SU-DHL-6 (cell line): ENCODE data around the gene BMP6.

ENCODE experiments used
- CTCF ChIP-seq: fragments of 200-600 bp; sonication (generic); IDR thresholded peaks from one replicate; pipeline ENCODE4 v1.5.1; 2017; ENCODE audit warnings: antibody characterized with exemption, mild to moderate bottlenecking, low read length, moderate library complexity; ENCODE audit not compliant: insufficient read depth, poor library complexity, severe bottlenecking
- EZH2phosphoT487 ChIP-seq: fragments of 200-600 bp; sonication (generic), shearing (Covaris generic); conservative IDR thresholded peaks from 2 replicates; pipeline ENCODE4 v1.6.1; 2018; ENCODE audit warnings: mild to moderate bottlenecking, antibody characterized with exemption, low read length, moderate library complexity, mixed read lengths

DNA sequence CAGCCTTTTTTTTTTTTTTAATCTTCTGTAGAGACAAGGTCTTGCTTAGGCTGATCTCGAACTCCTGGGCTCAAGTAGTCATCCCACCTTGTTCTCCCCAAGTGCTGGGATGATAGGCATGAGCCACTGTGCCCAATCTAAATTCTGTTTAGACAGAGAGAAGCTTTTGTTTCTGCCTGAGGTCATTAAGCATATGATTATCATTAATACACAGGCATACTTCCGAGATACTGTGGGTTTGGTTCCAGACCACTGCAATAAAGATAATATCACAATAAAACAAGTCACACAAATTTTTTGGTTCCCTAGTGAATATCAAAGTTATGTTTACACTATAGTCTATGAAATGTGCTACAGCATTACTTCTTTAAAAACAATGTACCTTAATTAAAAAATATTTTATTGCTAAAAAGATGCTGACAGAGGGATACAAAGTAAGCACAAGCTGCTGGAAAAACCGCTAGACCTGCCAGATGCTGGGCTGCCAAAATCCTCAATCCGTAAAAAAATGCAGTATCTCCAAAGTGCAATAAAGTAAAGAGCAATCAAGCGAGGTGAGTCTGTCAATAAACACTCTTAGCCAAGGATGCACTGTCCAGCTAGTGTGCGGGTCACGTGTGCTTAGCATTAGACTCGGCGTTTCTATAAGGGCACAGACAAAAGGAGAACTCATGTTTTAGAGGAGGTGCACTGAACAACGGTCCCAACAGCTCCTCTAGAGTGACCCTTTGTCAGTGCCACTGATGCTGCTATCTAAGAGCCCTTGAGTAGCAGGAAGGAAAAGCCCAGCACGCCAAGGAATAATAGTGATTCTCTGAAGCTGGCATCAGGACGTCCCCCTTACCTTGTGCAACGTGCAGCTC lies 168.6 kb downstream of the BMP6 start:
- TF ChIP-seq CTCF (no peak), EZH2phosphoT487 (no peak)
